ENCODE measurements around the gene C1RL. TPM values are rescaled to one million over a fixed set of nuclear protein-coding genes. Genes with fewer than 3 reads are reported as not detected.

The C1RL gene
- total and polyA plus RNA-seq, 10 donors: 19.1 to 126 (median 84.4) TPM

GRCh38 chr12:7114008-7114407 lies 5.0 kb upstream of the C1RL start:
- 87 to 94% (median 91%) methylated on average over 11 of the region's 11 CpGs for WGBS, 5 donors
- DNase-seq: no peak
- TF ChIP-seq, protein P1, sequence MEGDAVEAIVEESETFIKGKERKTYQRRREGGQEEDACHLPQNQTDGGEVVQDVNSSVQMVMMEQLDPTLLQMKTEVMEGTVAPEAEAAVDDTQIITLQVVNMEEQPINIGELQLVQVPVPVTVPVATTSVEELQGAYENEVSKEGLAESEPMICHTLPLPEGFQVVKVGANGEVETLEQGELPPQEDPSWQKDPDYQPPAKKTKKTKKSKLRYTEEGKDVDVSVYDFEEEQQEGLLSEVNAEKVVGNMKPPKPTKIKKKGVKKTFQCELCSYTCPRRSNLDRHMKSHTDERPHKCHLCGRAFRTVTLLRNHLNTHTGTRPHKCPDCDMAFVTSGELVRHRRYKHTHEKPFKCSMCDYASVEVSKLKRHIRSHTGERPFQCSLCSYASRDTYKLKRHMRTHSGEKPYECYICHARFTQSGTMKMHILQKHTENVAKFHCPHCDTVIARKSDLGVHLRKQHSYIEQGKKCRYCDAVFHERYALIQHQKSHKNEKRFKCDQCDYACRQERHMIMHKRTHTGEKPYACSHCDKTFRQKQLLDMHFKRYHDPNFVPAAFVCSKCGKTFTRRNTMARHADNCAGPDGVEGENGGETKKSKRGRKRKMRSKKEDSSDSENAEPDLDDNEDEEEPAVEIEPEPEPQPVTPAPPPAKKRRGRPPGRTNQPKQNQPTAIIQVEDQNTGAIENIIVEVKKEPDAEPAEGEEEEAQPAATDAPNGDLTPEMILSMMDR (IDR thresholded peaks at IDR 0.05 in 8 of 11, conservative IDR thresholded peaks at IDR 0.05 in 3 of 11): no peak
- TF ChIP-seq POLR2A (IDR thresholded peaks at IDR 0.05) (no peak), POLR2AphosphoS5 (IDR thresholded peaks at IDR 0.05) (peak in 1 of 3 donors; percentile 2)
- Histone ChIP-seq H3K4me3 (no peak overlapping the region), H3K4me1 (peaks cover 17 to 57% (median 39%) of the 10 kb centered on the region in 6 donors), H3K27me3 (replicated peaks in 1 of 7) (no peaks in the 10 kb centered on the region), H3K27ac (peak overlapping the region in 3 of 8 donors; percentile 34 to 97 (median 96)), H3K36me3 (peaks cover 0 to 48% (median 35%) of the 10 kb centered on the region in 6 donors), H3K9me3 (no peaks in the 10 kb centered on the region)
- intact Hi-C loops (cut with DNase I; ENCODE audit: low total_unique reads): loop anchor here (10.0 kb wide), 1 partner anchor 169 kb away; the partner anchor contains the start of genes C12orf57 and RNU7-1

DNA sequence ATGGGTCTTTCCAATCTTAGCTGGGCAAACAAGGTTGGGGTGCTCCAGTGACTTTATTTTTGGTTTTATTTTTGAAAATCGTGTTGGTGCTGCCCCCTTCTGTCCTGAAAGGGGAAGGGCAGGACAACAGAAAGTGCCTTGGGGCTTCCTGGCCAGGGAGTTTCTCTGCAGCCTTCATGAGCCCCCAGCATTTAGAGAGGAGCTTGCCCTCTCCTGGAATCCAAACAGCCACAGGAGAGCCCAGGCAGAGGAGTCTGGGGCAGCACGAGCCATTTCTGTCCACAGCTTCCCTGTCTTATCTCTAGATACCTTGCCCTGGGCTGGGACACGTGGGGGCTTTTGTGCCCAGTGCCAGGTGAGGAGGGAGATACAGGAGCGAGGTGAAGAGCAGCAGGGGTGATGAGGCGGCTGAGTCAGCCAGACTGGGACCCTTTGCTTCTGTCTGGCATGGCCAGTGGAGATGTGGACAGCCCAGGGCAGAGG lies 4.4 kb upstream of the C1RL start:
- 40 to 55% (median 50%) methylated on average over 5 of the region's 5 CpGs for WGBS, 5 donors

DNA sequence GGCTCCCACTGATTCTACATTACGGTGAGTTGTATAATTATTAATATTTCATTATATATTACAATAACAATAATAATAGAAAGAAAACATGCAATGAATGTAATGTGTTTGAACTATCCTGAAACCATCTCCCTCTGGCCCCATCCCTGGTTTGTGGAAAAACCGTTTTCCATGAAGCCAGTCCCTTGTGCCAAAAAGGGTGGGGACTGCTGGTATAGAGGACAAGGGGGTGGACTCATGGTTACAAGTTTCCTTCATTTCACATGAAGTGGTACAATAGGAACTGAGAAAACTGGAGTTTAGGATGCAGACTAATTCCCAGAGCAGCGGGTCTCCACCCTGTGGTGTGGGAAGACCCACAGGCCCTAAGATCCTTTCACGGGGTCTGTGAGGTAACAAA lies 3.0 kb upstream of the C1RL start:
- no peak for TF ChIP-seq POLR2A (IDR thresholded peaks at IDR 0.05)
- TF ChIP-seq, protein P1 (IDR thresholded peaks at IDR 0.05 in 8 of 11, conservative IDR thresholded peaks at IDR 0.05 in 3 of 11): no peak
- no peak for TF ChIP-seq POLR2AphosphoS5 (IDR thresholded peaks at IDR 0.05)
- H3K27me3 ChIP-seq (replicated peaks in 1 of 7): no peaks in the 10 kb centered on the region
- no peaks in the 10 kb centered on the region for H3K9me3 ChIP-seq
- no peak overlapping the region for H3K4me3 ChIP-seq
- intact Hi-C loops (cut with DNase I; ENCODE audit: low total_unique reads): loop anchor here (10.0 kb wide), 1 partner anchor 167 kb away; the partner anchor contains the start of genes C12orf57 and RNU7-1
- H3K36me3 ChIP-seq: peaks cover 0 to 32% (median 25%) of the 10 kb centered on the region in 6 donors
- 73 to 83% (median 80%) methylated on average over 4 of the region's 4 CpGs for WGBS, 5 donors
- H3K27ac ChIP-seq: peak overlapping the region in 5 of 8 donors; percentile 39 to 97 (median 52)
- no peak for DNase-seq
- peaks cover 16 to 65% (median 50%) of the 10 kb centered on the region in 6 donors for H3K4me1 ChIP-seq

More for the DNA sequence above, 4.4 kb upstream of the C1RL start:
- H3K9me3 ChIP-seq: no peaks in the 10 kb centered on the region
- peaks cover 0 to 46% (median 35%) of the 10 kb centered on the region in 6 donors for H3K36me3 ChIP-seq
- TF ChIP-seq POLR2A (IDR thresholded peaks at IDR 0.05) (no peak), POLR2AphosphoS5 (IDR thresholded peaks at IDR 0.05) (peak in 1 of 3 donors; percentile 32)
- TF ChIP-seq, protein P1 (IDR thresholded peaks at IDR 0.05 in 8 of 11, conservative IDR thresholded peaks at IDR 0.05 in 3 of 11): peak; percentile 66 to 97 (median 93)
- intact Hi-C loops (cut with DNase I; ENCODE audit: low total_unique reads): loop anchor here (10.0 kb wide), 1 partner anchor 169 kb away; the partner anchor contains the start of genes C12orf57 and RNU7-1
- H3K4me1 ChIP-seq: peaks cover 16 to 54% (median 37%) of the 10 kb centered on the region in 6 donors
- no peak for DNase-seq
- H3K27me3 ChIP-seq (replicated peaks in 1 of 7): no peaks in the 10 kb centered on the region
- H3K4me3 ChIP-seq: no peak overlapping the region
- H3K27ac ChIP-seq: peak overlapping the region in 5 of 8 donors; percentile 33 to 97 (median 52)

GRCh38 chr12:7110661-7111060 lies 1.6 kb upstream of the C1RL start:
- no peak for TF ChIP-seq POLR2A (IDR thresholded peaks at IDR 0.05)
- TF ChIP-seq POLR2AphosphoS5 (IDR thresholded peaks at IDR 0.05): no peak
- TF ChIP-seq, protein P1 (IDR thresholded peaks at IDR 0.05 in 8 of 11, conservative IDR thresholded peaks at IDR 0.05 in 3 of 11): no peak
- peaks cover 0 to 24% (median 13%) of the 10 kb centered on the region in 6 donors for H3K36me3 ChIP-seq
- no peak overlapping the region for H3K4me3 ChIP-seq
- peak overlapping the region in 4 of 8 donors; percentile 96 to 98 (median 96) for H3K27ac ChIP-seq
- 88 to 94% (median 90%) methylated on average over 5 of the region's 5 CpGs for WGBS, 5 donors
- intact Hi-C loops (cut with DNase I; ENCODE audit: low total_unique reads): loop anchor here (10.0 kb wide), 1 partner anchor 166 kb away; the partner anchor contains the start of genes C12orf57 and RNU7-1
- peaks cover 16 to 79% (median 53%) of the 10 kb centered on the region in 6 donors for H3K4me1 ChIP-seq
- H3K9me3 ChIP-seq: peaks cover 0 to 12% (median 9%) of the 10 kb centered on the region in 8 donors
- no peak for DNase-seq
- H3K27me3 ChIP-seq (replicated peaks in 1 of 7): no peaks in the 10 kb centered on the region

Data from spleen (tissue), 11 donors.